Mesenteric fat pad (tissue), 1 donor: ENCODE data around the gene MCC. TPM values are rescaled to one million over a fixed set of nuclear protein-coding genes. Genes with fewer than 3 reads are reported as not detected.

Experiments
- DNase-seq: peaks from one replicate; pipeline ENCODE4 v3.0.0-alpha.2; 2020; ENCODE audit warnings: low spot score
- total RNA-seq: library from RNA; stranded (reverse); fragmentation: NEBNext Ultra II Directional; extraction: Animal tissue kit (Norgen Biotek cat#: 25700); gene quantifications from one replicate; pipeline ENCODE4 v1.2.1, GENCODE V29; 2021
- donor health status: DM: yes; HTN: yes; CAD: no.

MCC gene
- total RNA-seq, 1 donor from 2014 or later, result 25.2 TPM

GRCh38 chr5:113204525-113205161 is 283.6 kb downstream of the MCC start:
- no peak for DNase-seq

- DNase-seq, result no peak
These were observed 284.3 kb downstream of the MCC start for GRCh38 chr5:113203916-113204315.

GRCh38 chr5:113202746-113203716 is 285.2 kb downstream of the MCC start:
- no peak for DNase-seq

GRCh38 chr5:113202287-113202686 is 286.0 kb downstream of the MCC start:
- no peak for DNase-seq

- no peak for DNase-seq
These were observed 286.5 kb downstream of the MCC start for GRCh38 chr5:113201715-113202114.

GRCh38 chr5:113199122-113199905 is 288.9 kb downstream of the MCC start:
- DNase-seq, result no peak

GRCh38 chr5:113197456-113198200 is 290.6 kb downstream of the MCC start:
- DNase-seq, result no peak

GRCh38 chr5:113195771-113196170 is 292.5 kb downstream of the MCC start:
- DNase-seq, result no peak

GRCh38 chr5:113195251-113195650 is 293.0 kb downstream of the MCC start:
- no peak for DNase-seq

- DNase-seq, result no peak
These were observed 293.7 kb downstream of the MCC start for GRCh38 chr5:113194591-113194990.

- no peak for DNase-seq
These were observed 294.1 kb downstream of the MCC start for GRCh38 chr5:113194125-113194524.

- no peak for DNase-seq
These were observed 294.8 kb downstream of the MCC start for GRCh38 chr5:113193311-113193978.

- no peak for DNase-seq
These were observed 295.7 kb downstream of the MCC start for GRCh38 chr5:113192541-113192940.

- DNase-seq, result no peak
These were observed 297.9 kb downstream of the MCC start for GRCh38 chr5:113190347-113190746.

GRCh38 chr5:113189291-113189690 is 299.0 kb downstream of the MCC start:
- no peak for DNase-seq

- DNase-seq, result no peak
These were observed 299.8 kb downstream of the MCC start for GRCh38 chr5:113188436-113188835.

- no peak for DNase-seq
These were observed 300.3 kb downstream of the MCC start for GRCh38 chr5:113187906-113188305.

- DNase-seq, result no peak
These were observed 302.2 kb downstream of the MCC start for GRCh38 chr5:113186061-113186460.

GRCh38 chr5:113183694-113184093 is 304.6 kb downstream of the MCC start:
- no peak for DNase-seq

- no peak for DNase-seq
These were observed 305.5 kb downstream of the MCC start for GRCh38 chr5:113182658-113183344.
